GM19372 (cell line): Measurements from ENCODE around the gene CACNA1C.

Source experiments
- ATAC-seq: cut with Tn5 transposase; IDR thresholded peaks from one replicate; pipeline ENCODE4 v1.9.1; 2021; ENCODE audit warnings: mild to moderate bottlenecking, low read depth, moderate library complexity; ENCODE audit not compliant: unreplicated experiment

CACNA1C gene

GRCh38 chr12:2553388-2554126 is 500.8 kb downstream of the CACNA1C start:
- no peak for ATAC-seq

DNA sequence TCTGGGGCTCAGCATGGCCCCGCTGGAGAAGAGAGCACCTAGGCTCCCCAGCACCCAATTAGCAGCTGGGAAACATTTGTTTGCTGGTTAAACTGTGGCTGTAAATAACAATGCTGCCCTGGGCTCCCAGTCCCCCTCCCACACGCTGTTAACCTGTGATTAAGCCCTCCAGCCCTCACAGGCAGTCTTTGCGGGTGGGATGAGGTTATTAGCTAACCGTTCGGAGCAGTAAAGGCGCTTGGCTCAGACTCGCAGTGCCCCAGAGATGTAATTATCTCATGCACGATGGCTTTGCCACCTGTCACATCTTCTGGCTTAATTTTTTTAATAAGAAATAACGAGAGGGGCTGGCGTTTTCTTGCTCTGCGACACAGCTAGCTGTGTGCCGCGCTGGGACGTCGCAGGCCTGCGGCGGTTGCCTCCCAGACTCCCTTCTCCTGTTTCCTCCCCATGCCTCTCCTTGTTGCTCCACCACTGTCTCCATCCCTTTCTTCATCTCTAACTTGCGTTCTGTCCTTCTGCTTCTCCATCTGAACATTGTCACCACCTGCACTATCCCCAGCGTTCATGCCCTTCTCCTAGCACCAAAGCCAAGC is 502.8 kb downstream of the CACNA1C start:
- no peak for ATAC-seq

DNA sequence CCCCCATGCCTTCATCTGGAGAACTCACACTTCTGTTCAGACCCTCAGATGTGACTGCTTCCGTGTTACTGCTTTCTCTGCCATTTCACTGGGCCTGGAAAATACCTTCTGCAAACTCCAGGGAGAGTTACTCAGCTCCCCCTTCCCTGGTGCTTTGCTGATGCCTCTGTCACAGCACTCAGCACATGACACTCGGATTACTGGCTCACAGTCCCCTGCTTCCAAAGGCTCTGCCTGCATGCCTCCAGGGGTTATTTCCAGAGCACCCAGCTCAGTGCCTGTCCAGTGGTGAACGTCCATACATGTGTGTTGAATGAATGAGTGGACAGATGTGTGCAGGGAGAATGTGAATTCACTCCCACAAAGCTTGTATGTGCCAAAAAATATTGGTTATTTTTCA is 504.8 kb downstream of the CACNA1C start:
- no peak for ATAC-seq

DNA sequence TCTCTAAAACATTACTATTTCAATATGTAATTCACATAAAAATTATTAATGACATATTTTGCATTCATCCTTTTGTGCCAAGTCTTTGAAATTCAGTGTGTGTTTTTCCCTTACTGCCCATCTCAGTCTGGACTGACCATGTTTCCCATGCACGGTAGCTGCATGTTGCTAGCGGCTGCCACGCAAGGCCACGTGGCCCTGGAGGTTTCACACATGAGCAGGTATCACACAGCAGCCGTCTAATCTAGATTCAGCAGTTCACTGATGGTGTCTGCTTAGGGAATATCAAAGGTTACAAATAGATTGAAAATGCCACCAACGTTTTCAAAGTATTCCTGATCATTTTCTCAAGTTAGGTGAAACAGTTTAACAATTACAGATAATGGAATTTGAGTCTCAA is 507.1 kb downstream of the CACNA1C start:
- no peak for ATAC-seq

DNA sequence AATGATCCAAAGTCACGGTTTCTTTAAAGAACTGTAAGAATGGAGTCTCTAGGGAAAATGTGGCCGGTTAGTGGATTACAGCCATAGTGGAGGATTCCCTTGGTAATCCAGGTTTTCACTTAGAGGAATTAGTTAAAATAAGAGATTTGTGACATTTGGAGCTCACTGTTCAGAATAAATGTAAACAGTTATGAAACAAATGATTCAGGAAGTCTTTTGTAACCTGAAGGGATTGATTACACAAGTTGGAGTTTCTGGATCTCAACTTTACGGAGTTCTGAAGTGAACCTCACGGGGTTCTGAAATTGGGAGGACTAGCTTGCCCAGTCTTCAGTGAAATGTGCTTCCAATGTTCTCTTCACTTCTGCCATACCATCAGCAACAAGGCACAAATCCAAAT is 507.6 kb downstream of the CACNA1C start:
- ATAC-seq: no peak

GRCh38 chr12:2561367-2561766 is 508.6 kb downstream of the CACNA1C start:
- no peak for ATAC-seq

GRCh38 chr12:2562400-2562799 is 509.6 kb downstream of the CACNA1C start:
- no peak for ATAC-seq

GRCh38 chr12:2563709-2564108 is 510.9 kb downstream of the CACNA1C start:
- no peak for ATAC-seq

- ATAC-seq: no peak
Observed at GRCh38 chr12:2566161-2566560, 513.4 kb downstream of the CACNA1C start.

DNA sequence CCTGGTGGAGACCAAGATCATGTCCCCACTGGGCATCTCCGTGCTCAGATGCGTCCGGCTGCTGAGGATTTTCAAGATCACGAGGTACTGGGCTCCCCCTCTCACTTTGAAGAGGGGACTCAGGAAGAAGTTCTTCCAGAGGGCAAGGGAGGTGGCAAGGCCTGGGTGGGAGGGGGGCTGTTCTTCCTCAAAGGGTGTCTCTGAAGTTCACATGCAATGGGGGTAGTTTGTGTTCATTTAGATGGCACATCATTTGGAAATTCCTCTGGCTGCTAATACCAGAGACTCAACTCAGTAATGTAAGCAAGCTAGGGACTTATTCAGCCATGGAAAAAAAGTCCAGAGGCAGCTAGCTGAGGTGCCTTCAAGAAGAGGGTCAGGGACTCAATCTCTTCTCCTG is 514.9 kb downstream of the CACNA1C start:
- no peak for ATAC-seq

DNA sequence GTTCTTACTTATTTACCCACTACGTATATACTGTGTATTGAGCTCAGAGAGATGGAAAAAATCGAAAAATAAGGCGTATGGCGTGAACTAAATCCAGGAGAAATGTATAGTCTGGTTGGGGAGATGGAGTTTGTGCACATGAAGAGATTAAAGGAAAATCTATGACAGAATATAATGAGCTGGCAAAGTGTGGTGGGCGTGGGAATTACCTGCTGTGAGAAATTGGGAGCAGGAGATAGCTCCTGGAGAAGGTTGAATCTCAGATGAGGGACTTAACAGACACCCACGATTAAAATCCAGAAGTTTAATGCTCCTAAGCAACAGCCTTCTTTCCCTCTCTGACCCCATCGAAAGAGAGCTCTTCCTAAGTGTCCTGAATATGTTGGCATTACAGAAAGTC is 517.8 kb downstream of the CACNA1C start:
- ATAC-seq: no peak

DNA sequence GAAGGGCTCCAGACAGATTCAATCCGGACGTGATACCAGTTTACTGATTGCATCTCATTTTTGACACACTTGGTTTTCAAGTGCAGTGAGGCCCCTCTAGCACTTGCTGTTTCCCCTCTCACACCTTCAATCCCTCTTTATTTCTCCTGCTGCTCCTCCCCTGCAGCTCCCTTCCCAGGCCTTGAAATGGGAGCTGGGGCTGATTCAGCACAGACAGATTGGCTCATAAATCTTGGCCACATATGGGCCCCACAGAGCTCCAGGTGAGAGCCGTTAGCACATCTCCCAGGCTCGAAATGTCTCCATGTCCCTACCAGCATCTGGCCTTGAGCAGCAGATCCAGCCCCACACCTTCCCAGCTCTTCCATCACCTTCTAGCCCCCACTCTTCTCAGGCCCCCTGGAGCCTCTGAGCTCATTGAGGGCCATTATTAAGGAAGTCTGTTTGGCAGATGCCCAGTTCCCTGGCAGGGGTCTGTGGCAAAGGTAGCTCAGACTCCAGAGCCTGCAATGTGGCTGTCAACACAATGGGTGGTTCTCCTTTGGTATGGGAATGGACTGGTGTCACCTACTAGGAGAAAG is 521.7 kb downstream of the CACNA1C start:
- ATAC-seq: no peak

- ATAC-seq: no peak
Observed at GRCh38 chr12:2575245-2575644, 522.5 kb downstream of the CACNA1C start.

DNA sequence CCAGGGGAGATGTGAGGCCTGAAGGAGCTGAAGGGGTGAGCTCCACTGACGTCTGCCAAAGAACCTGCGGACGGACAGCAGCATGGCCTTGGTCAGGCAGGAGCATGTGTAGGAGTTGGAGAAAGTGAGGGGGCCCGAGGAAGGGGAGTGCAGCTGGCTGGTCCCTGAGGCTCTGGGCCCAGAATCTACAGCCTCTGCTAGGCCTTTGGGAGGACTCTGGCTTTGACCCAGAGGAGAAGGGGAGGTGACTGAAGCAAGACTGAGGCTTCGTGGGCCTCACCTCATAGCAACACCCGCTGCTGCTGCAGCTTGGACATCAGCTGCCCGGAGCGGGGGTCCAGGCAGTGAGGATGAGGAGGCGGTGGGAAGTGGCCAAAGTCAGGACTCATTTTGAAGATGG is 525.4 kb downstream of the CACNA1C start:
- ATAC-seq: no peak

- no peak for ATAC-seq
Observed at GRCh38 chr12:2578772-2579171, 526.0 kb downstream of the CACNA1C start.

- no peak for ATAC-seq
Observed at GRCh38 chr12:2580821-2581220, 528.0 kb downstream of the CACNA1C start.

DNA sequence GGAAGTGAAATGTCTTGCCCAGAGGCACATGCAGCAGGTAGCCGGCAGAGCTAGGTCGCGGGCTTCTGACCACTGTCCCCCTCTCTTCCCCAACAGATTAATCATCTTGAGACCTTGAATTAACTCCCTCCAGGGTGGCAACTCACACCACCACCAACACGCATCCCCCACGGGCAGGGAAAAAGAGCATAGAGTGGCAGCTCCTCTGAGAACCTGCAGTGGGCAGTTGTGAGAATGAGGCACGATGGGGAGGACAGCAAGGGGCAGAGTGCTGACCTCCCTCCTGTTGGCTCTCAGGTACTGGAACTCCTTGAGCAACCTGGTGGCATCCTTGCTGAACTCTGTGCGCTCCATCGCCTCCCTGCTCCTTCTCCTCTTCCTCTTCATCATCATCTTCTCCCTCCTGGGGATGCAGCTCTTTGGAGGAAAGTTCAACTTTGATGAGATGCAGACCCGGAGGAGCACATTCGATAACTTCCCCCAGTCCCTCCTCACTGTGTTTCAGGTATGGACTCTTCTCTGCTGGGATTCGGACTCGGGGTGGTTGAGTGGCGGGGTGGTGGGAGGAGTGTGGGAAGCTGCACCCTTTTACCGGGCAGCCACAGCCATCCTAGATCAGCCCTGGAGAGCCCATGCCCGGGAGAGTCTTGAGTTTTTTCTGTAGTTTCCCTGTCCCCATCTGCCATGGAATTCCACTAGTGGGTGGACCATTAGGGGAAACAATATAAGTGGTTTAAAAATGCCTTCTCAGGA is 528.7 kb downstream of the CACNA1C start:
- ATAC-seq: no peak

GRCh38 chr12:2582631-2583030 is 529.8 kb downstream of the CACNA1C start:
- no peak for ATAC-seq

DNA sequence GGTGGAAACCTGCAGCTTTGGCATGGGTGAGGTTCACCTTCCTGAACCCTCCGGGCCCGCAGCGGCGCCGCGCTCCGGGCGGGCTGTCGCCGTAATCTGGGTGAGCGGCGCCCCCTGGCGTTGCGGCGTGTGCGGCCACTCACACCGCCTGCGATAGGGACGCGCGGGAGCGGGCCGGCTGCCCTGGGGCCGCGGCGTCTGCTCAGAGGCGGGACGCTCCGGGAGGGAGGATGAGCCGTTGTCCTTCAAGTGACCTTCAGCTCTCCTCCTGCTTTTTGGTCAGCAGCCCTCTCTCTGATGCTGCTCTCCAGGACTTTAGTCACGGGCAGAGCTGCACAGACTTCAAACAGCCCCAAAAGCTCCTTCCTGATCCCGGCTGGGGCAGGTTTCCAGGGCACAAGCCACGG is 530.3 kb downstream of the CACNA1C start:
- ATAC-seq: no peak

DNA sequence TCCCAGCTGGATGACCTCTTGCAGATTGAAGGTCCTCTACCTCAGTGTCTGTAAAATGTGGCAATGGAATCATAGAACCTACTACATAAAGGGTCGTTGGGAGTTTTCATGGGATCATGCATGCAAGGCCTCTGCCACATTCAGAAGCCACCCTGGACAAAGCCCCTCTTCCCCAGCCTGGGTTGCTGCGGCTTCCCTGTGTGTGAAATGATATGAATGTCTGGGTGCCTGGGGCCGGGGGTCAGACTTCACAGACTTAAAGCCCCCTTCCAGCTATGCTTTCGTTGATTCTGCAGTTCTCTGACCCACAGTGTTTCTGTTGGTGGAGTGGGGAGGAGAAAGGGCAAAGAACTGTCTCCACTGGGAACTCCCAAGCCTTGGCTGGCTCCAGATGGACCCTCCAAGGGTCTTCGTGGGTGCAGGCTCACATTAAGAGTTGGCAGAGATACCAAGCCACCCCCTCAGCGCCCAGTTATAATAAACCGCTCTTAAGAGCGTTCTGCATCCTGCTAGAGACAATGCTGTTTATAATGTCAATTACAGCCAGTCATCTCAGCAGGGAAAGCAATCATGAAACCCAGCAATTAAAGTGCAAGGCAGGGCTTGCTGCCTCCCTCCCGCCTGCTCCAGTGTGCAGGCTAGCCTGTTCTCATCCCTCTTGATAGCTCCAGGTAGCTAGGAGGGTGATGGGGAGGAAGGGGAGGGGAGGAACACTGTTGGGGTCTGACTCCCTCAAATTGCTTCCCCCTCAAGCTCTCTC is 531.0 kb downstream of the CACNA1C start:
- no peak for ATAC-seq
